RWPE1 (cell line): ENCODE measurements around the gene PCOLCE2.

ENCODE experiments used
- CTCF ChIA-PET: fragments of 350-600 bp; sonication (Branson Sonifier 250); formaldehyde crosslinking; extraction: SDS; loops from one replicate; lab custom pipeline; 2021; lab: Yijun Ruan, JAX
- POLR2A ChIA-PET: fragments of 400-600 bp; formaldehyde crosslinking; extraction: SDS; loops from one replicate; lab custom pipeline; 2020; ENCODE audit warnings: antibody characterized with exemption; ENCODE audit not compliant: low non-redundant PET; lab: Yijun Ruan, JAX
- DNase-seq: peaks from one replicate; pipeline ENCODE4 v3.0.0; 2012; ENCODE audit warnings: low spot score
- H3K27ac ChIP-seq: fragments of 450-650 bp; 2 replicates; pipeline ENCODE4 v1.5.1; 2017
- CTCF ChIP-seq: fragments of 450-650 bp; conservative IDR thresholded peaks from 2 replicates; pipeline ENCODE4 v1.5.1; 2017; ENCODE audit warnings: low read depth, mild to moderate bottlenecking

PCOLCE2 gene

DNA sequence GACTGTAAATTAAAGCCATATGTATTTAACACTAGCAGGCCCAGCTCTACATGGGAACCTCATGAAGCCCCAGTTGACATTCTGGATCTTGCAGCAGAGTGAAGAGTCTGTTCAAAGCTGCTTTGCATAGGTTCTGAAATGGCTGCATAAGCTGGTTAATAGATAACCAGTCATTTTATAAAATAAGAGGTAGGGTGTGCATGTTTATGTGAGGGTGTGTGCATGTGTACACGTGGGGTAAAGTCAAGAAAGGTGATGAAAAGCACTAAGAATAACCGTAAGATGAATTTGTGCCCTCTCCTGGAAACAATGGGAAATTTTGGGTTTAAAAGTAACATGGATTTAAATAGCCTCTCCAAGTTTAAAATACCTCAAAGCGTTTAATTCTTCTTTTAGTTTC is 41.6 kb upstream of the PCOLCE2 start:
- H3K27ac ChIP-seq: no peak overlapping the region
- ChIA-PET POLR2A (no interaction called here), CTCF (interaction anchor here (0.5 to 1.7 kb wide), 2 partner anchors 56 to 295 kb away, joined by 3 to 5 read pairs; no protein-coding TSS in a partner anchor)
- TF ChIP-seq CTCF: no peak
- DNase-seq: no peak

DNA sequence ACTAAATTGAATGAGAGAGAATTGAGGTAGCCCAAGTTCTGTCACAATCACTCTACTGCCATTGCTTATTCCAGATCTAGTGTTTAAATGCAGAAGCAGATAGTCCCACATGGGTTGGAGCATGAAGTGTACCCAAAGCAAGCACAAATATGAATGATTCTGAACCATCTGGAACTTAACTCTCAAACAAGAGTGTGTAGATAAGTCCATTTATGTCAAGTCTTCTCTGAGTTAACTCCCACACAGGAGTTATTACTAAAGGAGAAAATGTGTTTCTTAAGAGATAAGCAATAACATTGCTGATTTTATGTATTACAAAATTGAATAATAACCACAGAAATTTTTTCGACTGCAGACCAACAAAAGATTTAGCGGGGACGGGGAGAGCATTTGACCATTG is 41.0 kb upstream of the PCOLCE2 start:
- TF ChIP-seq CTCF: no peak
- DNase-seq: no peak
- no peak overlapping the region for H3K27ac ChIP-seq
- ChIA-PET POLR2A (no interaction called here), CTCF (no interaction called here)

GRCh38 chr3:142929109-142929508 is 40.2 kb upstream of the PCOLCE2 start:
- no peak overlapping the region for H3K27ac ChIP-seq
- POLR2A ChIA-PET: no interaction called here
- TF ChIP-seq CTCF: peak; percentile 28; the same call in 1 of the 2 replicates
- DNase-seq: peak; percentile 66
- CTCF ChIA-PET: no interaction called here

GRCh38 chr3:142926368-142926944 is 37.6 kb upstream of the PCOLCE2 start:
- ChIA-PET CTCF (interaction anchor here (0.7 to 0.8 kb wide), 2 partner anchors 54 to 689 kb away, joined by 3 read pairs; no protein-coding TSS in a partner anchor), POLR2A (no interaction called here)
- no peak for TF ChIP-seq CTCF
- no peak overlapping the region for H3K27ac ChIP-seq
- no peak for DNase-seq

DNA sequence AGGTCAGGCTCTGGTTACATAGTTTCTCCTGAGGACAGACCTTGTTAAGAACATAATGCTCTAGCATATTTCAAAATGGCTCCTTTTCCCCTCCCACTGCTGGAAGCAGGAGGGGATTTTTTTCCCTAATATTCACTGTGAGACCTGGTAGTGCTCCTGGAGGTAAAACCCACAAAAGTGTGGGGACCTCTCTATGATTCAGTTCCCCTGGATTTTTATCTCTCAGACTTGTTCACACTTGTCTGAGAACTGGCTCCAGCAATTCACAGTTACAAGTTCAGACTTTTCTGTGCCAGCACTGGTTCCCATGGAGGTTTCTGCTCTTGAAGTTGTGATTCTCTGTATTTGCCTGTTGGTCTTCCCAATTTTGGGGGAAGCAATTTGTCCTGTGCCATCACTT is 36.3 kb upstream of the PCOLCE2 start:
- no peak for TF ChIP-seq CTCF
- DNase-seq: peak; percentile 74
- H3K27ac ChIP-seq: peak overlapping the region; percentile 42
- CTCF ChIA-PET: interaction anchor here (0.6 kb wide), 1 partner anchor 687 kb away, joined by 5 read pairs; no protein-coding TSS in a partner anchor
- POLR2A ChIA-PET: no interaction called here

GRCh38 chr3:142923694-142924093 is 34.8 kb upstream of the PCOLCE2 start:
- H3K27ac ChIP-seq: no peak overlapping the region
- ChIA-PET POLR2A (no interaction called here), CTCF (no interaction called here)
- no peak for DNase-seq
- TF ChIP-seq CTCF: no peak
